ENCODE results near the gene PTCSC3. TPM values are rescaled to one million over a fixed set of nuclear protein-coding genes. Genes with fewer than 3 reads are reported as not detected.

The PTCSC3 gene
- total RNA-seq, 1 donor from 2014 or later, result not detected

GRCh38 chr14:36167431-36167830 lies 9.1 kb downstream of the PTCSC3 start:
- no peak for TF ChIP-seq CTCF (IDR thresholded peaks at IDR 0.05)
- no peak for TF ChIP-seq POLR2AphosphoS5 (IDR thresholded peaks at IDR 0.05; ENCODE audit: insufficient read depth in 1 of 2, low read depth in 1 of 2)
- no peak for TF ChIP-seq POLR2A (IDR thresholded peaks at IDR 0.05)
- no peaks in the 10 kb centered on the region for H3K27me3 ChIP-seq
- intact Hi-C loops (cut with DNase I), result no loop called here

GRCh38 chr14:36163451-36163850 lies 13.1 kb downstream of the PTCSC3 start:
- intact Hi-C loops (cut with DNase I), result no loop called here
- no peak for DNase-seq (ENCODE audit: extremely low spot score in 2 of 2)
- Histone ChIP-seq H3K36me3 (no peaks in the 10 kb centered on the region), H3K4me3 (no peak overlapping the region), H3K27me3 (no peaks in the 10 kb centered on the region), H3K9me3 (no peaks in the 10 kb centered on the region), H3K27ac (no peak overlapping the region), H3K4me1 (no peaks in the 10 kb centered on the region)
- TF ChIP-seq POLR2A (IDR thresholded peaks at IDR 0.05) (no peak), POLR2AphosphoS5 (IDR thresholded peaks at IDR 0.05; ENCODE audit: insufficient read depth in 1 of 2, low read depth in 1 of 2) (no peak), CTCF (IDR thresholded peaks at IDR 0.05) (no peak)

More at GRCh38 chr14:36167431-36167830, 9.1 kb downstream of the PTCSC3 start:
- no peak overlapping the region for H3K4me3 ChIP-seq
- no peaks in the 10 kb centered on the region for H3K4me1 ChIP-seq
- H3K27ac ChIP-seq, result no peak overlapping the region
- DNase-seq (ENCODE audit: extremely low spot score in 2 of 2), result no peak
- H3K36me3 ChIP-seq, result no peaks in the 10 kb centered on the region
- no peaks in the 10 kb centered on the region for H3K9me3 ChIP-seq

- no peak overlapping the region for H3K27ac ChIP-seq
- no peak overlapping the region for H3K4me3 ChIP-seq
- no peaks in the 10 kb centered on the region for H3K36me3 ChIP-seq
- H3K27me3 ChIP-seq, result no peaks in the 10 kb centered on the region
- H3K9me3 ChIP-seq, result no peaks in the 10 kb centered on the region
- TF ChIP-seq POLR2A (IDR thresholded peaks at IDR 0.05) (no peak), POLR2AphosphoS5 (IDR thresholded peaks at IDR 0.05; ENCODE audit: insufficient read depth in 1 of 2, low read depth in 1 of 2) (no peak), CTCF (IDR thresholded peaks at IDR 0.05) (no peak)
- intact Hi-C loops (cut with DNase I), result no loop called here
- H3K4me1 ChIP-seq, result no peaks in the 10 kb centered on the region
- no peak for DNase-seq (ENCODE audit: extremely low spot score in 2 of 2)
Observed at GRCh38 chr14:36162267-36162666, 14.3 kb downstream of the PTCSC3 start.

GRCh38 chr14:36161776-36162175 lies 14.7 kb downstream of the PTCSC3 start:
- H3K4me1 ChIP-seq, result no peaks in the 10 kb centered on the region
- H3K4me3 ChIP-seq, result no peak overlapping the region
- intact Hi-C loops (cut with DNase I), result no loop called here

More at GRCh38 chr14:36161776-36162175, 14.7 kb downstream of the PTCSC3 start:
- Histone ChIP-seq H3K27me3 (no peaks in the 10 kb centered on the region), H3K9me3 (no peaks in the 10 kb centered on the region), H3K27ac (no peak overlapping the region), H3K36me3 (no peaks in the 10 kb centered on the region)
- DNase-seq (ENCODE audit: extremely low spot score in 2 of 2), result no peak
- TF ChIP-seq POLR2A (IDR thresholded peaks at IDR 0.05) (no peak), POLR2AphosphoS5 (IDR thresholded peaks at IDR 0.05; ENCODE audit: insufficient read depth in 1 of 2, low read depth in 1 of 2) (no peak), CTCF (IDR thresholded peaks at IDR 0.05) (no peak)
